Small intestine (tissue), 7 donors: ENCODE measurements around the gene SLC43A3. TPM values are rescaled to one million over a fixed set of nuclear protein-coding genes. Genes with fewer than 3 reads are reported as not detected.

Experiments used
- DNase-seq, 2 donors: peaks; one replicate each; pipeline versions ENCODE4 v3.0.0 to v3.0.0-alpha.2; 2013
- FAIRE-seq: peaks from 2 replicates; lab custom pipeline; 2012; peaks lifted over from hg19 to GRCh38; lab: Jason Lieb, UNC
- H3K27ac ChIP-seq, 3 donors: one replicate each; pipeline ENCODE4 v1.5.1; 2013; ENCODE audit warnings: low read length in 2 of 3, mild to moderate bottlenecking in 2 of 3, control low read depth in 1 of 3, inconsistent platforms in 1 of 3, low read depth in 1 of 3, moderate library complexity in 1 of 3
- H3K27me3 ChIP-seq, 3 donors: one replicate each; pipeline ENCODE4 v1.6.1; 2013; ENCODE audit warnings: low read length in 3 of 3, inconsistent platforms in 1 of 3; ENCODE audit not compliant: control insufficient read depth in 3 of 3, insufficient read depth in 3 of 3
- H3K36me3 ChIP-seq, 3 donors: one replicate each; pipeline ENCODE4 v1.6.1; 2013; ENCODE audit warnings: low read length in 3 of 3, inconsistent platforms in 1 of 3, low read depth in 1 of 3, mild to moderate bottlenecking in 1 of 3, moderate library complexity in 1 of 3; ENCODE audit not compliant: control insufficient read depth in 3 of 3, insufficient read depth in 2 of 3
- H3K4me1 ChIP-seq, 3 donors: one replicate each; pipeline ENCODE4 v1.6.1; 2013; ENCODE audit warnings: low read length in 2 of 3, inconsistent platforms in 1 of 3, low read depth in 1 of 3, mild to moderate bottlenecking in 1 of 3, moderate library complexity in 1 of 3; ENCODE audit not compliant: control insufficient read depth in 3 of 3, insufficient read depth in 2 of 3
- H3K4me3 ChIP-seq, 3 donors: one replicate each; pipeline ENCODE4 v1.5.1; 2013; ENCODE audit warnings: low read length in 3 of 3, control low read depth in 1 of 3, inconsistent platforms in 1 of 3, low read depth in 1 of 3, mild to moderate bottlenecking in 1 of 3, moderate library complexity in 1 of 3
- H3K9me3 ChIP-seq, 2 donors: one replicate each; pipeline ENCODE4 v1.6.1; 2013; ENCODE audit warnings: low read depth in 1 of 2, low read length in 1 of 2; ENCODE audit not compliant: control insufficient read depth in 2 of 2, insufficient read depth in 1 of 2
- WGBS, 3 donors: extraction: QIAGEN DNeasy Blood & Tissue Kit; methylation state at CpG; one replicate each; pipeline ENCODE4 v1.1.7; 2013; 5-methylcytosine and 5-hydroxymethylcytosine counted together
- polyA plus RNA-seq, 4 donors: library from polyadenylated mRNA; stranded (reverse) in 3 of 4; unstranded in 1 of 4; fragments of 200-250 nt in 3 of 4; fragments of 120-200 nt in 1 of 4; gene quantifications; one replicate each; pipeline versions ENCODE4 v1.2.1 to v1.2.3, GENCODE V29; 2013
- donor health status: healthy with polysubstance abuse.
- donor health status: control.
- donor health status: control.
- donor health status: Bipolar disorder and iron deficiency.
- donor health status: healthy.

SLC43A3 gene
- polyA plus RNA-seq, 4 donors: 2.4 to 13.8 (median 8.3) TPM

DNA sequence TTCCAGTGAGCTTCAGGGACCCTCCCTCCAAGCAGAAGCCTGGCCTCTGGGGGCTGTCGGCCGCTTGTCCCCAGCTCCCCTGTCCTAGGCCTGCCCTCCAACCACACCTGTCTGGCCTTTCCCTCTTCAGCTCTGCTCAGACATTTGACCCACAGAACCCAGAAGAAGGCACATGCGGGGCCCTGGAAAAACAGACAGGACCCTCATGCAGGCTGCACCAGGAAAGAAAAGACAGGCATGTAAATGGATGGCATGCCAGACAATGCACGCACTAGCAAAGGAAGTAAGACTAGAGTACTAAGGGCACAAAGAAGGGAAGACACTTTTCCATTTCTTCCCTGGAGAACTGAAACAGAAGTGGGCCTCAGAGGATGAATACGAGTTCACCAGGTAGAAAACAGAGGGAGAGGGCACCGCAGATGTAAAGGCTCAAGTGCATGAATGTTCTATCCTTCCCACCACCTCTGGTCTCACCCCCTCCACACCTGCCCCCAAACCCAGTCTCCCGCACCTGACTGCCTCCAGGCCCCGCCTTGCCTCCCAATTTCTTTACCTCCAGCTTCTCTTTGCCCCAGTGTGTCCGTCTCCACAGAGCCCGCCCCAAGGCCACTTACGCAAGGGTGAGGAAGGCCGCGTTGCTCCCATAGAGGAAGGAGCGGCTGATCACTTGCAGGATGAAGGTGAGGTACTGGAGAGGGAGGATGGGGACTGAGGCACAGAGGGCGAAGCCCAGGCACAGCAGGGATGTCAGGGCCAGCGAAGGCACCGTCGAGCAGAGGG lies 17.4 kb downstream of the SLC43A3 start:
- 94 to 96% (median 95%) methylated on average over 18 of the region's 18 CpGs for WGBS, 3 donors
- Histone ChIP-seq H3K9me3 (no peaks in the 10 kb centered on the region), H3K36me3 (peaks cover 0 to 27% (median 6%) of the 10 kb centered on the region in 3 donors), H3K27me3 (no peaks in the 10 kb centered on the region), H3K4me3 (no peak overlapping the region), H3K27ac (no peak overlapping the region), H3K4me1 (no peaks in the 10 kb centered on the region)
- FAIRE-seq (no peak), DNase-seq (no peak)

DNA sequence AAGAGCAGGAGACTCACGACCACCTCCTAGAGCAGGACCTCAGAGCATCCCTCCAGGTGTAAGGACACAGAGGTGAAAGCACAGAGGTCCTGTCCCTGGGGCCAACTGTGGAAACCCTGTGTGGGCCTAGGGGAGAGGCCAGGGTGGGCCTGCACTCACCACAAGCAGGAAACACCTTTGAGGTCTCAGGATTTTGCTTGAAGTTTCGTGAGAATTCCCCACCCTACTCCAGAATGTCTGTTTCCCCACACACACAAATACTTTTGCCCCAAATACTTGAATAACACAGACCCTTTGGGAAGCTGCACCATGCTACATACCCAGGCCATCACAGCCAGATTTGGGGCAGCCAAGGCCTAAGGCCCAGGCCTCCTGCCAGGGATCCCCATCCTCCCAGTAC lies 18.1 kb downstream of the SLC43A3 start:
- WGBS, 3 donors: 50 to 71% (median 62%) methylated on average over 2 of the region's 2 CpGs
- FAIRE-seq (no peak), DNase-seq (no peak)
- no peaks in the 10 kb centered on the region for H3K4me1 ChIP-seq
- no peaks in the 10 kb centered on the region for H3K9me3 ChIP-seq
- no peak overlapping the region for H3K4me3 ChIP-seq
- peaks cover 0 to 24% (median 6%) of the 10 kb centered on the region in 3 donors for H3K36me3 ChIP-seq
- no peak overlapping the region for H3K27ac ChIP-seq
- no peaks in the 10 kb centered on the region for H3K27me3 ChIP-seq

DNA sequence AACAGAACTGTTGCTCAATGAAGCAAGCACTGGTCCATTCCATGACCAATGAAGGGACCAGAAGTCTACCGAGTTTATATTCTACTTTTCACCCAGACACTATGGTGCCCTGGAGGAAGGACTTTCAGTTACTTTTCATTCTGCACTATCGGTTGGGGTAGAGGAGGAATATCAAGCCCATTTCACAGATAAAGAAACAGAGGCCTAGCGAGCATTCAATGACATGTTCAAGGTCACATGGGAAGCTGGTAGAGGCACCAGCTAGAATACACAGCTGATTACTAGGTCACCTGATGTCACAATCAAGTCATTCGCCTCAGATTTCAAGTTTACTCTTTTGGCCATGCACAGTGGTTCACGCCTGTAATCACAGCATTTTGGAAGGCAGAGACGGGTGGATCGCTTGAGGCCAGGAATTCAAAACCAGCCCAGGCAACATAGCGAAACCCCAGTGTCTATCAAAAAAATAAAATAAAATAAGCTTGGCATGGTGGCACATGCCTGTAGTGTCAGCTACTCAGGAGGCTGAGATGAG lies 18.9 kb downstream of the SLC43A3 start:
- H3K27me3 ChIP-seq: no peaks in the 10 kb centered on the region
- H3K9me3 ChIP-seq: no peaks in the 10 kb centered on the region
- WGBS, 3 donors: 92 to 94% (median 94%) methylated on average over 8 of the region's 8 CpGs
- H3K36me3 ChIP-seq: peaks cover 0 to 22% (median 6%) of the 10 kb centered on the region in 3 donors
- no peaks in the 10 kb centered on the region for H3K4me1 ChIP-seq
- H3K27ac ChIP-seq: no peak overlapping the region
- DNase-seq: no peak
- no peak for FAIRE-seq
- H3K4me3 ChIP-seq: no peak overlapping the region

DNA sequence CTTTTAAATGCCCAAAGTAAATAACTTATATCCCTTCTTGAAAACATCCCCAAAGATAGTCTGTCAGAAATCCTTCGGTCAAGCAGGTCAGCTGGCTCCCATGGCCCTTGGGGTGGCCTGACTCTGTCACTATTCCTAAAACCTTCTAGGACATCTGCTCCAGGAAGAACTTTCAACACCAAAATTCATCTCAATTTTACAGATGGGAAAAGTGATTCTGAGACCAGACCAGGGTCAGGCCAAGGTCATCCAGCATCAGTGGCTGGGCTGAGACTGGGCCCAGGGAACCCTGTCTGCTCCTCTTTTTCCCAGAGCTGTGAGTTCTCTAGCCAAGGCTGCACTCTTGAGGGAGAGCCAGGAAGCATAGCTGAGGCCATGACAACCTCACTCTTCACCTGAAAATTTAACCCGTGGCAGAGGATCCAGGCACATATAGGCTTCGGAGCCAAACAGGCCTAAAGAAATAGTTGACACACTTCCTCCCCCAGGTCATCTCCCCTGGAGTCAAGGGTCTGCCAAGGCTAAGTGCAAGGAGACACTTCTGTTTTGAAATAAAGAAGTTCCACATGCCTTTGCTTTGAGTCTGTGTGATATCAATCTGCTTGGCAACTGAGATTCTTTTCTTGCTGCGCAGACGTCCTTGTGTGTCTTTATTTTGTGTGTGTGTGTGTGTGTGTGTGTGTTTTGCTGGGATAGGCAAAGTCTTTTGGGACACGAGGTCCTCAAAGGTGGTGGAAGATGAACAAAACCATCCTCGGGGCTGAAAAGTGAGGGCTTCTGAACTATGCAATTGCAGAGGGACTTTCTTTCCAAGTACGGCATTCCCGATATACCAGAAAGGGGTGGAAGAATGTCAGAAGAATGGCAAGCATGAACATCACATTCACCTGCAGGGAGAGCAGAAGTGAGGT lies 19.7 kb downstream of the SLC43A3 start:
- H3K4me1 ChIP-seq: no peaks in the 10 kb centered on the region
- no peak for FAIRE-seq
- H3K9me3 ChIP-seq: no peaks in the 10 kb centered on the region
- H3K4me3 ChIP-seq: no peak overlapping the region
- WGBS, 3 donors: 79 to 90% (median 86%) methylated on average over 9 of the region's 9 CpGs
- DNase-seq: no peak
- peak overlapping the region in 1 of 3 donors; percentile 17 for H3K27ac ChIP-seq
- peaks cover 0 to 22% (median 6%) of the 10 kb centered on the region in 3 donors for H3K36me3 ChIP-seq
- no peaks in the 10 kb centered on the region for H3K27me3 ChIP-seq

DNA sequence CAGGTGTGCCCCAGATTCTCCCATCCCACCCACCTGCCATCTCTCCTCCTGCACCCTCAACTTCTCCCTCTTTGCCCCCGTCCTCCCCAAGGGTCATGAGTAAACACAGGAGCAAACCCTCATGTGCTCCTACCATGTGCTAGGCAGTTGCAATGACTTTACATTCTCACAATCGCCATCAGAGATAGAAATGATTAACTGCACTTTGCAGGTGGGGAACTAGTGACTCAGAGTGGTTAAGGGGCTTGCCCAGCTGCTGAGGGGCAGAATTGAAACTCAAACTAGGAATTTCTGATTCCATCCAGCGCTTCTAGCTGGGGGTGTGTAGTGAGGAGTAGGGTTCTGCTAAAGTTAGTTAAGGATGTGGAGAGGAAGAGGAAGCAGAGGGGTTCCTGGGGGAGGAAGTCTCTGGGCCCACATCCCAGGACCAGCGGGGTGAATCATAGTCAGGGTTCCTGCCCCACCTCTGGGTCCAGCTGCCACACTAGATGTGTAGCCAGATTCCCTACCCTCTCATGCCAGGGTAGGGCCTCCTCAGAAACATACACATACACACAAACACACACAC lies 20.5 kb downstream of the SLC43A3 start:
- no peaks in the 10 kb centered on the region for H3K9me3 ChIP-seq
- peaks cover 0 to 22% (median 6%) of the 10 kb centered on the region in 3 donors for H3K36me3 ChIP-seq
- H3K4me1 ChIP-seq: no peaks in the 10 kb centered on the region
- no peak for DNase-seq
- H3K4me3 ChIP-seq: no peak overlapping the region
- H3K27ac ChIP-seq: peak overlapping the region in 1 of 3 donors; percentile 30
- no peak for FAIRE-seq
- WGBS, 3 donors: 47 to 59% (median 54%) methylated on average over 3 to 4 of the region's 4 CpGs
- no peaks in the 10 kb centered on the region for H3K27me3 ChIP-seq

DNA sequence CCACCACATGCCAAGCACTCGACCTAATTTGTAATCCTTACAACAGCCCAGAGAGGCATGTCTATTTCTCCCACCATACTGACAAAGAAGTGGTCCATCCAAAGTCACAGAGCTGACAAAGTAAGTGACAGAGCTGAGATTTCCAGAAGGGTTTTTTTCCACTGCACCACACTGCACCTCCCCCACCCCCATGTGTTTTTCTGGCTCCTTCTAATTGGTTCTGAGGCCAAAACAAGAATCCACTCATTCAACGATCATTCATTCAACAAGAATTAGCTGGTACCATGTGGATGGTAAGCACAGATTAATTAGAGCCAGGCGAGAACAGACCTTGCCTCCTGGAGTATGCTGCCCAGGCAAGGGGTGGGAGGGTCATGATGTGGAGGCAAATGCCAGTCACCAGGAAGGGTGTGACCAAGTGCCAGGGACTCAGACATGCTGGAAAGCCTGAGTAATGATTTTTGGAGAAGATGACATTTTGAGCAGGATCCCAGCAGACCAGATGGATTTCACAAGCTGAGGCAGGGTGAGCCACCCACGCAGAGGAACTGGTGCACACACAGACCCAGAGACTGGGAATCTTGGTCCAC lies 21.6 kb downstream of the SLC43A3 start:
- WGBS, 3 donors: 79 to 87% (median 80%) methylated on average over 4 of the region's 4 CpGs
- Histone ChIP-seq H3K36me3 (peaks cover 0 to 22% (median 6%) of the 10 kb centered on the region in 3 donors), H3K4me3 (no peak overlapping the region), H3K9me3 (no peaks in the 10 kb centered on the region), H3K27me3 (no peaks in the 10 kb centered on the region), H3K4me1 (no peaks in the 10 kb centered on the region), H3K27ac (no peak overlapping the region)
- no peak for FAIRE-seq
- no peak for DNase-seq

DNA sequence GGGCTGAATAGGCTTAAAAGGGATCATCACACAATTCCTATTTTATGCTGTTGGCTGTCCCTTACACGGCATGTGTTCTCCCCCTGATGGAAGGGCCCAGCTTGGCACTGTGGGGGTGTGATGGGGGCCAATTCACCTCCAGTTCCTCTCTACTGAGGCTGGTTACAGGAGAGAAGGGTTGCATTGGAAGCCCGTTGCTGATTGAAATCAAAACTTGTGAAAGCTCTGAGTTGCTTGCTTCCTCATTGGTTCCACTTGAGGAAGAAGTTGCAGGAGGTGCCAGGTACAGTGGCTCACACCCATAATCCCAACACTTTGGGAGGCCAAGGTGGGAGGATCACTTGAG lies 23.1 kb downstream of the SLC43A3 start:
- Histone ChIP-seq H3K4me1 (no peaks in the 10 kb centered on the region), H3K27me3 (no peaks in the 10 kb centered on the region), H3K9me3 (no peaks in the 10 kb centered on the region), H3K27ac (no peak overlapping the region), H3K4me3 (no peak overlapping the region), H3K36me3 (peaks cover 0 to 9% (median 0%) of the 10 kb centered on the region in 3 donors)
- no peak for FAIRE-seq
- no peak for DNase-seq
- 76 to 87% (median 82%) methylated on average over 2 of the region's 2 CpGs for WGBS, 3 donors
